GM21528 (cell line): ENCODE measurements around the gene ARHGDIB.

Experiments
- ATAC-seq: cut with Tn5 transposase; IDR thresholded peaks from one replicate; pipeline ENCODE4 v1.9.1; 2021; ENCODE audit warnings: mild to moderate bottlenecking, moderate library complexity; ENCODE audit not compliant: unreplicated experiment, low FRiP score

Gene ARHGDIB

GRCh38 chr12:14904854-14905253 is 56.5 kb downstream of the ARHGDIB start:
- ATAC-seq: no peak

GRCh38 chr12:14903386-14904098 is 57.9 kb downstream of the ARHGDIB start:
- no peak for ATAC-seq

DNA sequence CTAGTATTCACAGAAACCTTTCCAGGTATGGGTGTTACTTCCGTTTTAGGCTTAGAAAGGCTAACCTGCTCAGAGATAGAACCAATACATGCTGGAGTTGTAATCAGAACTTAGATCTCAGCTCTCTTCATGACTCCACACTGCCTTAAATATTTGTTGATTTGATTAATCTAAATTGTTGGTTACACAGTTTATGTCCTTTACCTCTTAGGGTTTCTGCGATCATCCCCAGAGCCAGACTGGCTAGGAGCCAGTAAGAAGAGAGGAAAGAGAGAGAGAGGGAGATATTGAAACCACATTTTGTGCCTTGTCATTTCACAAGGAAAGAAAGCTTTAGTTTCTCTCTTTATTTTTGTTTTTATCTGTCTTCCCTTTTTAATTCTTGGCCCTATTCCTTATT is 58.9 kb downstream of the ARHGDIB start:
- no peak for ATAC-seq

DNA sequence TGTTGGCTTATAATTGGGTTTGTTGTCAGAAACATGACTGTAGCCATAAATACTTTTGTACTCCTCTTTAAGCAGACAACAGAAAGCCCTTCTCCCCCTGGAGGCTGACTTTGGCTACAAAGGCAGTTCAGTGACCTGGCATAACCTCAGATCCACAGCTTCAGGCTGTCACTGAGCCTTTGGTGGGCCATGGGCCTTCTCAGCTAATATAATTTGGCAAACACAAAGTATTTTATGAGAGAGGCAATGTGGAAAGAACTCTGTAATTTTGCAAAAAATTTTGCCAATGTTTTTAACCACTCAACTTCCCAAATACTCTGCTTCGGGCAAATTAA is 60.2 kb downstream of the ARHGDIB start:
- ATAC-seq: no peak

DNA sequence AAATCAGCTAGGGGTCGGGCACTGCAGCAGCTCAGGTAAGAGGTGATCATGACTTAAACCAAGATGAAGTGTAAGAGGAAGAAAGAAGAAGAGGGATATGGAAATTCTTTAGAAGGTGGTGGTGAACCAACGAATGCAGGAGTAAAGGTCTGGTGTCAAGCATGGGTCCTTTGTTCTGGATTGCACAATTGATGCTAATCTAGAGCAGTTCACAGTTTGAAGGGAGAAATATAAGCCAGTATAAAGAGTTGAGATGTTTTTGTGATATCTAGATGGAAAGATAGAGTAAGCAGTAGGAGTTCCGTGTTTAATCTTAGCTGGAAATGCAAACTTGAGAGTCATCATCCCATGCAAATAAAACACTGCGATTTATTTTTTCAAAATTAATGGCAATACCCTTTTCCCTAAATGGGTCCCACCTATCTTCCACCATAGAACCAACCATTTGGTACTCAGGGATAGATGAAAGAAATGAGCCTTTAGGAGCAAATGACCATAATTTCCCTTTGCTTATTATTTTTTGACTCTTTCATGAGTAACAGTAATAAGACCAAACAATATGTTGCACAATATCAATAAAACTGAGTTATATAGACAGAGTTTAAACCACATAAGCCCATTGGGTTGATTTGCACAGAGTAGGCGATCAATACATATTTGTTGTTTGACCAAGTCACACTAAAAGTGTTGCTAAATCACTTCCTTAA is 60.7 kb downstream of the ARHGDIB start:
- no peak for ATAC-seq

DNA sequence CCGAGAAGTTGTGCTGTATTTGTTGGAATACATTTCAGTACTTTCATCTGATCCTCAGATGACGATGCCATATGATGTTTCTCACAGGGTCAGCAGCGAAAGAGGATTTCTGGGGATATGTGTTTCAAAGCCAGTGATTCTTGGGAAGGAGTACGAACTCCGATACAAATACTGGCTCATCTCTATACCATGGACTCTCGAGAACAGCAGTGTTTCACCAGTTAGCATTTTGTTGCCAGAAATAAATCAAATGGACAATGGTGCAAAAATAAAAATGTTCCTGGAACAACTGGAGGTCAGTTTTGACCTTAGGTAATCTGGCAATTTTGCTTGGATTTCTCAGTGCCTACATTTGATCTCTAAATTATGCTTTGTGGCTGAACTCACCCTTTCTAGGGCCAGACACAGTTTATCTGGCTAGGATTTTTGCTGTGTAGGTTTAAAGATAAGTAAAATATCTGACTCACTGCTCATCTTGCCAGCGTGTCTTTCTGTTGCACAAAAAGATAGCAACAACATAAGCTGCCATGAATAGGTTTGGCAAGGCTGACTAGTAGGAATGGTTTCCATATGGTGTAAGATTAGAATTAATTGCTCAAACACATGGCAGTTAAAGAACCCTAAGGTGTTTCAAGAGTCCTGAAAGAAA is 64.8 kb downstream of the ARHGDIB start:
- ATAC-seq: no peak

DNA sequence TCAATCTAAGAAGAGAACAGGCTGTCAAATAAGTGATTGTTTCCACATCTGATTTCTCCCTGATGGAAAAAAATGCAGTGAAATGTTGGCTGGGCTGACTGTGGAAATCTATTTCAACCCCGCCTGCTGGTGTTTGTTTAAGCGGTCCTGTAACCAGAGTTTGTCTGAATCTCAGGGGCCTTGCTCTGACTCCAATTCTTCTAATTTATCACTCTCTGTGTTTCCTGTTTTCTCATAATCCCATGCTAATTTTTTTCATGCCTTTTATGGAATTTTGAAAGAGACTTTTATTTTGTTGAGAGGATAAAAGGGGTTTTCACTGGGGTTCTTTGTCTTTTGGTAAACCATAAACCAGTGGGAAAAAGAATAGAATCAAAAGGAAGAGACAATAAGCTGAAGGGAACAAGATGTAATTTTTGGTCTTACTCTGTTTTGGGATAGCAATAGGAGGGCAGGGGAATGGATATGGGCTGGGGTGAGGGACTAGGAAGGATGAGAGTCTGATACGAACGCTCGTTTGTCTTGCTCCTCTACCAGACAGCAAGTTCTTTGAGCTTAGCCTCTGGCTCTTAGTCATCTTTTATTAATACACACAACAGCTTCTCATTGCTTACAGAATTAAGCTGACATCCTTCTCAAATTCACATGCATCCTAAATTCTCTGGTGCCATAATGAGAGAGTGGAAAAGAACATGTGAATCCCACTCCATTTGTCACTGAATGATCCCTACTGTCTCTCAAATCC is 67.7 kb downstream of the ARHGDIB start:
- ATAC-seq: no peak

GRCh38 chr12:14892726-14893505 is 68.5 kb downstream of the ARHGDIB start:
- no peak for ATAC-seq
